GM18951 (cell line): ENCODE results near the gene BTK.

Source experiments
- POLR2A ChIP-seq: IDR thresholded peaks from 4 replicates; pipeline ENCODE4 v1.6.1; 2011; ENCODE audit warnings: mild to moderate bottlenecking; ENCODE audit not compliant: insufficient read length, insufficient read depth; ENCODE audit errors: extremely low read depth
- in situ Hi-C: fragments of 300-500 bp; cut with MboI; formaldehyde crosslinking; loops from one replicate; pipeline ENCODE4 v1.12.0; 2022; ENCODE audit warnings: low sequenced_read_pairs, mixed read lengths, inconsistent platforms; ENCODE audit not compliant: unreplicated experiment

BTK gene

DNA sequence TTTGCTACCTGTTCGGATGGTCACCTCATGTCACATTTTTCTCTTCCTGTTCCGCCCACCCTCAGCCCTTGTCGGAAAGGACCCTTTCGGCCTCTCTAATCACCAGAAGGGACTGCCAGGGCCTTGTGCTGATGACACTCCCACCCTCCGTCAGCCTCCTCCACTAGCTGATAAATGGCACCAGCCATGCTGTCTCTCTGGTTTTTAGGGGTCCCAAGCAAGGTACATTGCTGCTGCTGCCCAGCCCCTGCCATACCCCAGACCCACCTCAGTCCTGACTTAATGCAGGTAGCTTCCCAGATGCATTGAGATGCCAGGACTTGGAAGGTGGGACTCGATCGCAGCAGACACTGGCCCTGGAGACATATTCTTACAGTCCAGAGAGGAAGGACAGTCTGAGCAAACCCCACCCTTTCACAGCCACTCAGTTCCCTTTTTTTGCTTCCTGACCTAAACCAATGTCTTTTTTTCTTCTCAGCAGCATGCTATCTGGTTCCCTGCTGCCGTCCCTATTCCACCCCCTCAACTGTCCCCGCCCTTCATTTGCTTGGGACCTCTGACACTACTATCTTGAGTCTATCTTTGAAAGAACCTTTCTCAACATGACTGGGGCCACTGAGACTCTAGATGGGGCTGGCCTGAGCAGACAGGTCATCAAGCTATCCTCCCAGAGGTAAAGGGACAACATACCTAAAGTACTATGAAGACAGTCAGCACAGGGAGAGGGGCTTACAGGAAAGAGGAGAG lies at the start of gene BTK:
BTK (minus strand) TSS at position 397 of the 747 bp plus-strand sequence. CDS start 10,907 bp downstream, outside the sequence.
- TF ChIP-seq POLR2A, result peak; percentile 59
- in situ Hi-C loops, result no loop called here

DNA sequence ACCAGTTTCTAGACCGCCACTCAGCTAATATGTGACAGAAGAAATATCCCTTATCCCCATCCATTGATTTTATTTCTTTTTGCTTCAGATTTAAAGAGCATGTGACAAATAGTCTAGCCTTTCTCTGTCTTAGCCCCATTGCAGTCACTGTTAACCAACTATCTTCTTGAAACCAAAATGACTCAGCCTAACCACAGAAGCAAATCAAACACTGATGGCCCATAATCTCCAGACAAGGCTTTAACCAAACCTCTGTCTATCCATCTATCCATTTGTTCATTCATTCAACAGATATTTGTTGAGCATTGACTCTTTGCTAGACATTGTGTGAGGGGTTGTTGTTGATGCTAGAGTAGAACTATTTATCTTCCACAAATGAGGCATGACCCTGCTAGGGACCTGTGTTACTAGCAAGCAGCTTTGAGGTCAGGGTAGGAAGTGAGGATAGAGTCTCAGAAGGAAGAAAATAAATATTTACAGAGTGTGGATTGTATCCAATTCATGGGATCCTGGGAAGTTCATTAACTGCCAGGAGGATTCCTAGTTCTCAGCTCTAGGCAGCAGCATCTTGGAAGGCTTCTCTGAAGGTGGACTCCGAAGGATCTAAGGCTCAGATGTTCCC lies 44.6 kb upstream of the BTK start:
- TF ChIP-seq POLR2A, result no peak
- in situ Hi-C loops, result no loop called here

DNA sequence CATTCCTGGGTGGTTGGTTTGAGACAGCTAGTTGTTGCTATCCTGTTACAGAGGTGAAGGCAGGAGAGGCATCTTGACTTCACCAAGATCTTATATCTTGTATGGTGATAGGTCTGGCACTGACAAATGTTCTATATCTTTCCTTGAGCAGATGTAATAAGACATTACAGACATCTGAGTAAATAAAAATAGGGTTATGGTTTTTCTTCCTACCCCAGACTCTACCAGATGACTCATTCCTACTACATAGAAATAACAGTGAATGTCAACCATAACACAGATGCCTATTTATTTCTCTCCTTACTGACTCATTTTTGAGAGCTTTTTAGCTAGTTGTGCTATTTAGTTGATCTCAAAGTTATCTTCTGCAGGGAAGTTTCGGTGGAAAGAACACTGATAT lies 43.9 kb upstream of the BTK start:
- in situ Hi-C loops, result no loop called here
- no peak for TF ChIP-seq POLR2A

DNA sequence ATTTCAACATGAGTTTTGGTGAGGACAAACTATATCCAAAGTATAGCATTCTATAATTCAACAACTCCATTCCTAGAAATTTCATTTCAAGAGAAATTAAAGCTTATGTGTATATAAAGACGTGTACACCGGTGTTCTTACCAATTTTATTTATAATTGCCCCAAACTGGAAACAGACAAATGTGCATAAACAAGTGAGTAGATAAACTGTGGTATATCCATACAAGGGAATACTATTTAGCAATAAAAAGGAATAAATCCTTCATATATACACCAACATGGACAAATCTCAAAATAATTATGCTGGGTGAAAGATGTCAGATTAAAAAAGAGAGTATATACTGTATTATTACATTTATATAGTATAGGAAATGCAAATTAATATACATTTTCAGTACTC lies 42.0 kb upstream of the BTK start:
- TF ChIP-seq POLR2A, result no peak
- in situ Hi-C loops, result no loop called here

DNA sequence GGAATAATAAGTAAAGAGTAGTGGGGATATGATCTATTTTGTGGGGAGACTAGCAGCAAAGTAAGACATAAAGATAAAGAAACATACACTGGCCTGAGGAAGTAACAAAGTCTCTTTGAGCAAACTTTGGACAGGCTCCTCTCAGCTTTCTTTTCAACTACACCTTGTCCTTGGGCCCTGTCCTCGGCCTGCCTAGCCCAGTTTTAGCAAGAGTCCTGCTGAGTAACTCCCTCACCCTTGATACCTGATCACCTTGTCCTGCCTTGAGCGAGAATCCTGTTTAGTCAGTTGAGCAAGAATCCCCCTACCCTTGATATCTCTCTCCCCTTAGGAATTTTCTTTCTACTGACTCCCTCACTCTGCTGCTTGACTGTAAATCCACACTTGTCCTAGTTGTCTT lies 33.5 kb upstream of the BTK start:
- in situ Hi-C loops, result loop anchor here (10.0 to 25.0 kb wide), 2 partner anchors 168 to 375 kb away; no protein-coding TSS in a partner anchor
- TF ChIP-seq POLR2A, result no peak

DNA sequence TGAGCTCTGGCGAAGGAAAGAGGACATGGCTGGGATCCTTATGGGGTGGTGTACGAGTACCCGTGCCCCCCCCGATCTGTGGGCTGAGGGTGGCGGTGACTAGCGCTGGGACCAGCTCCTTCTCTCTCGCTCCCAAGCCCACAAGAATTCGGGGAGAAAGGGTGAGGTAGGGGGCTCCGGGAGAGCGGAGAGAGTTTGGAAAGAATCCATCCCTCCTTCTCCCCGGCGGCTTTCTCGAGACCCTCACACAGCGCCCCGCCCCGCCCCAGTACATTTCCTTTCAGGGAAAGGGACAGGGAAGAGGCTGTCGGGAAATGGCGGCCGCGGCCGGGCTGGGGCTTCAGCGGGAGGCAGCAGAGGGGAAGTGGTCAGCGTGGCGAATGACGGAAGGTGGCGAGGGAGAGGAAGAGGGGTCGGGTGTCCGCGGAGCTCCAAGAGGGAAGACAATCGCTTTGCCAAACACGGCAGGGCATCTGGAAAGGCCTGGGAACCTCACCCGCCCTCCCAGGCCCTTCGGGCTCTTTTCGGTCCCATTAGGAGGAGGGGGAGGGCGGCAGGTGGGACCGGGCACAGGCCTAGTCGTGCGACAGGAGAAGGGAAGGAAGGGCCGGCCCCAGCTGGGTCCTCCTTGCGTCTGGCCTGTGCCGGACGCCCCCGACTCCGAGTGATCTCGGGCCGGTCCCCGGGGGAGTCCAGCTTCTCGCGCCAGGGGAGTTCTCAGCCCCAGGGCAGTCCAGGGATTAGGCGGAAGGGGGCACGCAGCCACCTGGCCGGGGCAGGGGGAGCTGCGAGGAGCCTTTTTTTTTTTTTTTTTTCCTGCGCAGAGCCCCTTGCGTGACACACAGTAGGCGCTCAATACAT lies 32.2 kb upstream of the BTK start:
- in situ Hi-C loops, result loop anchor here (10.0 to 25.0 kb wide), 2 partner anchors 169 to 377 kb away; no protein-coding TSS in a partner anchor
- peak; percentile 26 for TF ChIP-seq POLR2A

DNA sequence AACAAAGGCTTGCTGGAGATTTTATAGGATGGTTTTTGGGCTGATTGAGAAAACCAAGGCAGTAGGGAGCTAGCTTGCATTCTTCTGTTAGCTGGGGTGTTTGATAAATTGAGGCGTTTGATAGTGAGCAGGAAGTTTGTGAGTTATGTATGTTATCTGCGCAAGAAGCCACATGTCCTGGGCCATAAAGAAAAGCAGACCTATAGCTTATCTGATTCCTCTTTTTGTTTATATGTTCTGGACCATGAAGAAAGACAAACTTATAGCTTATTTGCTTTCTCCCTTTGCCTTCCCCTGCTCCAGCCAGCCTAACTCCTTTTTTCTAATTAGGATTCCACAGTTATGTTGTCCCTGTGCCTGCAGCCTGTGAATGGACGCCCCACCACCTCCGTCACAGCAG lies 31.2 kb upstream of the BTK start:
- in situ Hi-C loops, result loop anchor here (10.0 to 25.0 kb wide), 2 partner anchors 170 to 378 kb away; no protein-coding TSS in a partner anchor
- no peak for TF ChIP-seq POLR2A

DNA sequence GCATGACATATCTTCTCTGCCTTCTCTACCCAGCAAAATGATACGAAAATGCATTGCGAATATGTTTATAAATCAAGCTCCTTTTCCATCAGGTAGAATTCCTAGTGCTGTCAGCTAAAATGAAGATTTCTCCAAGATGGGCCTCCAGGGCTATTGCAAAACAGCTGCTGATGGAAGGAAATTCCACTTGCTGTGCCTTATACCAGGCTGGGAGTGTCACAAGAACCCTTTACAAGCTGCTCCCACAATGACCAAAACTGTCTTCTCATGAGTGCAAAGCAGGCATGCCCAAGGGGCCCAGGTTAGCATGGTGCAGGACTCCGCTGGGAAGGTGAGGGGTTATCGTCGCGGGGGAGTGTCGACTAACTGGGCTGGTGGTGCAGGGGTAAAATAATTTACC lies 30.7 kb upstream of the BTK start:
- in situ Hi-C loops, result loop anchor here (10.0 to 25.0 kb wide), 2 partner anchors 171 to 378 kb away; no protein-coding TSS in a partner anchor
- TF ChIP-seq POLR2A, result no peak

DNA sequence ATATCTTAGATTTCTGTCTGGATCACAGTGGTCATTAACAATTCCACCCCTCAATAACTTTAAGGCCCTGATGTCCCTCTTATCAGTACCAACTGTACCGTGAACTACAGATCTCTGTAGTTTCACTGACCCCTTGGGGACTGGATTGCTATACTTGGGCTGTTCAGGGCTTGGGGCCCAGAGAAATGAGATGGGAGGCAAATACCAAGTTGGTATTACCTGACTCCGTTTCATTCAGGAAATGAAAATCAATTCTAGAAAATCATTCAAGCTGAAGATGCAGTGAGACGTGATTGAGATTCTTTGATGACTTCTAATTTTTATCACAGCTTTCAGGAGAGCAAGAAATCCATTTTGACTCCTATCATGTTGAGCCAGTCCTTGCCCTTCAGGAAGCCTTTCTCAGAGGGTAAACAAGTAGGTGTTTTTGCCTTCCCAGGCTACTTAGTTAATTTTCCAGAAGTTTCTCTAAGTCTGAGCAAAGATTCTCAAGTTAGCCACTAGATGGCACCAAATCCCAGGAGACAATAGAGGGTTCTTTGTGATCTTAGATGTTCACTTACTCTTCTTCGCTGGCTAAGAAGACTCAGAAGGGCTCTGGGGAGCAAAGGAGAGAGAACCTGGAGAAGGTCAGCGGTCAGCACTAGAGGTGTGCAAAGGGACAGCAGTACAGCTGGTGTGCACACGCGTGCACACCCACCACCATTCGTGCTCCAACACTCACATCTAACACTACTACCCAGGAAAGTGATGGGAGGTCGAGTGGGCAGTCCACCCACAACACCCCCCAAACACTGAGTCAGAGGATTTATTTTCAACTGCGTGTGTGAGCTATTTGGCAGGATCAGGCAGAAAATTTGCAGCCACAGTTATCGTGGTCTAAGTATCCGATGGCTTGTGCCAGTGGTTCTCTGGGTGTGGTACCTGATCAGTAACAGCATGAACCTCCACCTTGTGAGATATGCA lies 29.5 kb upstream of the BTK start:
- in situ Hi-C loops, result loop anchor here (10.0 to 25.0 kb wide), 2 partner anchors 172 to 379 kb away; no protein-coding TSS in a partner anchor
- no peak for TF ChIP-seq POLR2A

DNA sequence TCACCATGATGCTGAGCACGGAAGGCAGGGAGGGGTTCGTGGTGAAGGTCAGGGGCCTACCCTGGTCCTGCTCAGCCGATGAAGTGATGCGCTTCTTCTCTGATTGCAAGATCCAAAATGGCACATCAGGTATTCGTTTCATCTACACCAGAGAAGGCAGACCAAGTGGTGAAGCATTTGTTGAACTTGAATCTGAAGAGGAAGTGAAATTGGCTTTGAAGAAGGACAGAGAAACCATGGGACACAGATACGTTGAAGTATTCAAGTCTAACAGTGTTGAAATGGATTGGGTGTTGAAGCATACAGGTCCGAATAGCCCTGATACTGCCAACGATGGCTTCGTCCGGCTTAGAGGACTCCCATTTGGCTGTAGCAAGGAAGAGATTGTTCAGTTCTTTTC lies 26.0 kb upstream of the BTK start:
- in situ Hi-C loops, result loop anchor here (10.0 to 25.0 kb wide), 2 partner anchors 175 to 383 kb away; no protein-coding TSS in a partner anchor
- TF ChIP-seq POLR2A, result no peak

DNA sequence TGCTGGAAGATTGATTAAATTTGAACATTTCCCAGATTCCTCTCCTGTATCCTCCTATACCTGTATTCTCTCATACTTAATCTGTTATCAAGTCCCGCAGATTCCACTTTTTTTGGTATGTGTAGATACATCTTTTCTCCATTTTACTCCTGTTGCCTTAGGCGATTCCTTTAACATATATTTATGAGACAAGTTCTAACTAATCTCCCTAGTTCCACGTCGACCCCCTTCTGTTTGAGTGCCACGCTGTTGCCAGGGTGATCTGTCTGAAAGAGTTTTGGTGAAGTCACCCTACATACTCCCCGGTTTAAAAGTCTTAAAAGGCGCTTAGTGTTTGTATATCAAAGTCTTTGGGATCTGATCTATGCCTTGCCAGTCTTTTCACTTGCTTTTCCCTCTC lies 24.5 kb upstream of the BTK start:
- in situ Hi-C loops, result loop anchor here (10.0 to 25.0 kb wide), 2 partner anchors 177 to 384 kb away; no protein-coding TSS in a partner anchor
- TF ChIP-seq POLR2A, result no peak

DNA sequence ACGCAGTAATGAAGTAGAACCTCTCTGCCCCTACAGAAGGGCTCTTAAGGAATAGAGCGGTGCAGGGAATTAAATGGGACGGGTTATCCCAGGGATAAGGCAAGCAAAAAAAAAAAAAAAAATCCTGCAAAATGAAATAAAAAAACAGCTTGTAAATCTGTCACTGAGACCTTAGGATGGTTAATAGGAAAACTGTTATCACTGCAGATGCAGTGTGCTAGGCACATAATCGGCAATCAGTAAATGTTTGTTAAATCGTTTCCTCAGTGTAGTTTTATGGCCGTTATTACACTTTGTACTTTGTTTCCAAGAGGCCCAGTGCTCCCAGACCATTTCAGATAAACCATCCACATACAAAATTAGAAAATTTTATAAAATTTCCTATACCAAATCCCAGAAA lies 23.1 kb upstream of the BTK start:
- in situ Hi-C loops, result loop anchor here (25.0 kb wide), 1 partner anchor 178 kb away; no protein-coding TSS in a partner anchor
- TF ChIP-seq POLR2A, result no peak
